Measurements from ENCODE around the gene COL16A1.

GRCh38 chr1:31745946-31746670 is 42.3 kb upstream of the COL16A1 start:
- no peak for TF ChIP-seq REST (IDR thresholded peaks at IDR 0.05; ENCODE audit: insufficient read depth in 1 of 2, low read depth in 2 of 2, low read length in 2 of 2)
- no peak for TF ChIP-seq POLR2AphosphoS5 (IDR thresholded peaks at IDR 0.05; ENCODE audit: low read depth, low read length)
- no peak for TF ChIP-seq TAF1 (IDR thresholded peaks at IDR 0.05; ENCODE audit: borderline replicate concordance, insufficient read depth, low read length)
- TF ChIP-seq SIN3A (IDR thresholded peaks at IDR 0.05; ENCODE audit: borderline replicate concordance, insufficient read depth, low read length), result no peak
